ENCODE results near the gene SLC17A7. TPM values are rescaled to one million over a fixed set of nuclear protein-coding genes. Genes with fewer than 3 reads are reported as not detected.

Gene SLC17A7
- total and polyA plus RNA-seq, 9 of the 15 experiments (the other 6 are each of a cell fraction or from before 2014, with no cell fraction given): 1.1 to 15.7 (median 2.4) TPM

DNA sequence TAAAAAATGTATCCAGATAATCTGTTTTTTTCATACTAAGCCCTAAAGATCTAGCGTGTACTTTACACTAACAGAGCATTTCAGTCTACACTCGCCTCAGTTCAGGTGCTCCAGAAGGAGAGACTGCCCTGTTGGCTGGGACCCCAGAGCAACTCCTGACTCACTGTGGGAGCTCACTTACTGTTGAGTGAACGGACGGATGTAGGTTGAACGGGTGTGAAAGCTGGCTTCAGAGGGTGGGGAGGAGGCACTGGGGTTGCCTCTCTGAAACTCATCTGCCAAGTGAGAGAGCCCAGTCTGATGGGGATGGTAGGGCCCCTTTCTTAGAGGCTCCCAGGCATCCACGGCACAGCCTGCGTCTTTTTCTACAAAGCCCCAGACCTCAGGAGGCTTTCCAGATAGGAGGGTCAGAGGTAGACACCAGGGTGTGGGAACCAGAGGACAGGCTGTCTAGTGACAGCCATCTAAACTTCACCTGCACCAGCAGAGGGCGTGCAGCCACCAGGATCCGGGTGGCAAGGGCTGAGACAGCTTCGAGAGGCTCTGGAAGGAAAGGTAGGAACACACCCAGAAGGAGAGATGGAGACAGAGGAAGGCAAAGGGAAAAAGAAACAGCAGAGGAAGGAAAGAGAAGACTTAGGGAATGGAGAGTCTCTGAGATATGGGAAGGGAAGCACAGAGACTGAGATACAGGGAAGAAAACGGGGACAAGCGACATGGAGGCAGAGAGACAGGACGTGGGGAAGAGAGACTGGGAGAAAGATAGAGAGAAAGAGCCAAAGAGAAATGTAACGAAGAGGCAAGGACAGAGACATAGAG lies 49.5 kb downstream of the SLC17A7 start (continued):
- TF ChIP-seq ZNF589 (CRISPR knock-in tag; IDR thresholded peaks at IDR 0.05; ENCODE audit: low read depth) (no peak), GTF2A2 (tag; IDR thresholded peaks at IDR 0.05) (no peak), NRF1 (conservative IDR thresholded peaks at IDR 0.05 in 1 of 2, IDR thresholded peaks at IDR 0.05 in 1 of 2) (no peak; a peak in 1 of 4 replicates), KLF13 (tag; IDR thresholded peaks at IDR 0.05; ENCODE audit: borderline replicate concordance, low read depth) (no peak), DDX20 (tag; IDR thresholded peaks at IDR 0.05; ENCODE audit: low read depth) (no peak), HSF4 (CRISPR knock-in tag; IDR thresholded peaks at IDR 0.05; ENCODE audit: borderline replicate concordance) (no peak), SMAD2 (IDR thresholded peaks at IDR 0.05; ENCODE audit: low read depth, low read length) (no peak), SRSF9 (IDR thresholded peaks at IDR 0.05; ENCODE audit: borderline replicate concordance, low read depth, low read length) (no peak), PML (IDR thresholded peaks at IDR 0.05; ENCODE audit: low read length) (no peak), ZNF134 (CRISPR knock-in tag; conservative IDR thresholded peaks at IDR 0.05) (no peak), RCOR1 (IDR thresholded peaks at IDR 0.05; ENCODE audit: borderline replicate concordance in 1 of 2, low read depth in 2 of 2, low read length in 2 of 2) (peak; percentile 29 to 64; a peak in 1 of 4 replicates), KLF1 (tag; IDR thresholded peaks at IDR 0.05) (no peak), POLR2A (conservative IDR thresholded peaks at IDR 0.05) (no peak), STAT5A (IDR thresholded peaks at IDR 0.05; ENCODE audit: borderline replicate concordance, low read length) (no peak), SP1 (CRISPR knock-in tag; IDR thresholded peaks at IDR 0.05) (peak; percentile 65; the same call in 1 of the 2 replicates), TARDBP (IDR thresholded peaks at IDR 0.05) (0 out of 2 replicates have a peak, but pooled peaks have one; percentile 56), HCFC1 (IDR thresholded peaks at IDR 0.05; ENCODE audit: low read depth, low read length) (peak; percentile 40; the same call in 1 of the 2 replicates), ZEB2 (IDR thresholded peaks at IDR 0.05) (peak; percentile 67), NR2F6 (CRISPR knock-in tag; IDR thresholded peaks at IDR 0.05) (no peak), ESRRA (IDR thresholded peaks at IDR 0.05; ENCODE audit: borderline replicate concordance, low read depth) (no peak), ZNF3 (CRISPR knock-in tag; IDR thresholded peaks at IDR 0.05) (no peak), MED1 (CRISPR knock-in tag; IDR thresholded peaks at IDR 0.05; ENCODE audit: borderline replicate concordance) (no peak), ZNF274 (IDR thresholded peaks at IDR 0.05; ENCODE audit: borderline replicate concordance, low read depth, low read length) (no peak), XRCC5 (IDR thresholded peaks at IDR 0.05; ENCODE audit: low read depth, low read length) (no peak), ZBTB17 (CRISPR knock-in tag; IDR thresholded peaks at IDR 0.05) (no peak)
- TF ChIP-seq, protein P1, sequence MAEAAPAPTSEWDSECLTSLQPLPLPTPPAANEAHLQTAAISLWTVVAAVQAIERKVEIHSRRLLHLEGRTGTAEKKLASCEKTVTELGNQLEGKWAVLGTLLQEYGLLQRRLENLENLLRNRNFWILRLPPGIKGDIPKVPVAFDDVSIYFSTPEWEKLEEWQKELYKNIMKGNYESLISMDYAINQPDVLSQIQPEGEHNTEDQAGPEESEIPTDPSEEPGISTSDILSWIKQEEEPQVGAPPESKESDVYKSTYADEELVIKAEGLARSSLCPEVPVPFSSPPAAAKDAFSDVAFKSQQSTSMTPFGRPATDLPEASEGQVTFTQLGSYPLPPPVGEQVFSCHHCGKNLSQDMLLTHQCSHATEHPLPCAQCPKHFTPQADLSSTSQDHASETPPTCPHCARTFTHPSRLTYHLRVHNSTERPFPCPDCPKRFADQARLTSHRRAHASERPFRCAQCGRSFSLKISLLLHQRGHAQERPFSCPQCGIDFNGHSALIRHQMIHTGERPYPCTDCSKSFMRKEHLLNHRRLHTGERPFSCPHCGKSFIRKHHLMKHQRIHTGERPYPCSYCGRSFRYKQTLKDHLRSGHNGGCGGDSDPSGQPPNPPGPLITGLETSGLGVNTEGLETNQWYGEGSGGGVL (CRISPR knock-in tag; IDR thresholded peaks at IDR 0.05): no peak
- TF ChIP-seq, protein P2, sequence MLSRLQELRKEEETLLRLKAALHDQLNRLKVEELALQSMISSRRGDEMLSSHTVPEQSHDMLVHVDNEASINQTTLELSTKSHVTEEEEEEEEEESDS (CRISPR knock-in tag; IDR thresholded peaks at IDR 0.05): no peak
- TF ChIP-seq, protein P3, sequence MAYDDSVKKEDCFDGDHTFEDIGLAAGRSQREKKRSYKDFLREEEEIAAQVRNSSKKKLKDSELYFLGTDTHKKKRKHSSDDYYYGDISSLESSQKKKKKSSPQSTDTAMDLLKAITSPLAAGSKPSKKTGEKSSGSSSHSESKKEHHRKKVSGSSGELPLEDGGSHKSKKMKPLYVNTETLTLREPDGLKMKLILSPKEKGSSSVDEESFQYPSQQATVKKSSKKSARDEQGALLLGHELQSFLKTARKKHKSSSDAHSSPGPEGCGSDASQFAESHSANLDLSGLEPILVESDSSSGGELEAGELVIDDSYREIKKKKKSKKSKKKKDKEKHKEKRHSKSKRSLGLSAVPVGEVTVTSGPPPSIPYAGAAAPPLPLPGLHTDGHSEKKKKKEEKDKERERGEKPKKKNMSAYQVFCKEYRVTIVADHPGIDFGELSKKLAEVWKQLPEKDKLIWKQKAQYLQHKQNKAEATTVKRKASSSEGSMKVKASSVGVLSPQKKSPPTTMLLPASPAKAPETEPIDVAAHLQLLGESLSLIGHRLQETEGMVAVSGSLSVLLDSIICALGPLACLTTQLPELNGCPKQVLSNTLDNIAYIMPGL (CRISPR knock-in tag; IDR thresholded peaks at IDR 0.05): no peak
